HEK293 (cell line): Measurements from ENCODE around the gene BNC1.

ENCODE experiments used
- ZBTB21 ChIP-seq: fragments of 450-650 bp; formaldehyde crosslinking; IDR thresholded peaks from 2 replicates; pipeline ENCODE4 v1.5.1; 2017; ENCODE audit warnings: missing biosample characterization, missing genetic modification characterization
- ZNF426 ChIP-seq: fragments of 450-650 bp; formaldehyde crosslinking; IDR thresholded peaks from 2 replicates; pipeline ENCODE4 v1.5.1; 2017; ENCODE audit warnings: missing biosample characterization, missing genetic modification characterization, mild to moderate bottlenecking, inconsistent platforms, moderate library complexity

DNA sequence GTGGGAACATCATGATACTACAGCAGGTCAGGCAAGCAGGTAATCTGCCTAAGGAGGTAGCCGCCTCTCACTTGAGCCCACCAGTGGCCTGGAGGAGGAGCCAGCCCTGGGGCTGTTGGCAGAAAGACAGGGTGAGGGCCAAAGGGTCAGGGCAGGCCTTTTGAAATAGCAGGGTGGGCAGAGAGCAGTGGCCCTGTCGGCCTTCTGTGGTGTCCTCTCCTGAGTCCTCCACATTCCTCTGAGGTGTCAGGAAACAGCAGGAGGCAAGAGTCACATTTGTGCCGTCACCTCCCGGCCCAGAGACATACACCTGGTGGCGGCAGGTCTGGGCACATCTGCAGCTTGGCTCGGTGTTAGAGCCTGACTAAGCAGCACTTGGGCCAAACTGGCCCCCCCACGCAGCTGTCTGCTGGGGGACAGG lies 3.9 kb upstream of the BNC1 start:
- TF ChIP-seq ZBTB21 (tag by site-specific recombination) (no peak), ZNF426 (no peak)
